Stimulated activated naive CD4-positive, alpha-beta T cell treated with Interleukin-2 at 50 U/mL for 16 hours (primary cell): ENCODE measurements around the gene SLC26A4.

Experiments used
- DNase-seq: peaks from one replicate; lab custom pipeline; 2025; lab: John Stamatoyannopoulos, UW

Gene SLC26A4

DNA sequence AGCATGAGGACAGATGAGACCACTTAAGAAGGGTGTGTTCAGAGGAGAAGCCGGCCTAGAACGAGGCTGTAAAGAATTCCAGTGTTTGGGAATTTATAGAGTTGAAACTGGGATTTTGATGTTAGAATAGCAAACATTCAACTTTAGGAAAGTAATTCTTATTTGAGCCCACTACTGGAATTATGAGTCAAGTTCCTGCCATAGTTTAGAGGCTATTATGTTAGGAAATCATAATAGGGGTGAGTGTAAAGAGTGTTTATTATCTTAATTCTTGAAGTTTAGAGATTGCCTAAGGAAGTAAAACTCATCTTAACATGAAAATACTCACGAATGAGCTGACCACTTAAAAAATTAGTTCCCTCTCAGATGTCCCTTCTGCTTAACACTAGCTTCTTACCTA lies 85.4 kb downstream of the SLC26A4 start:
- DNase-seq, result no peak

DNA sequence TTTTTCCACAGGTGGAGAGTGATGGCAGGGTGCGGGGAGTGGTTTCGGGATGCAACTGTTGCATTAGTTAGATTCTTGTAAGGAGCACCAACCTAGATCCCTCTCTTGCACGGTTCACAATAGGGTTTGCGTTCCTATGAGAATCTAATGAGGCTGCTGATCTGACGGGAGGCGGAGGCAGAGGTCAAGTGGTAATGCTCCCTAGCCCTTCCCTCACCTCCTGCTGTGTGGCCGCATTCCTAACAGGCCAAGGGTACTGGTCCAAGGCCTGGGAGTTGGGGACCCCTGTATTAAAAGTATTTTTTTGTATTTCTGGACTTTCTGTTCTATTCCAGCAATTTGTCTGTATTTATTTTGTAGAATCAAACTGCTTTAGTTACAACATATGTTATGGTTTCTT lies 90.5 kb downstream of the SLC26A4 start:
- DNase-seq, result no peak

DNA sequence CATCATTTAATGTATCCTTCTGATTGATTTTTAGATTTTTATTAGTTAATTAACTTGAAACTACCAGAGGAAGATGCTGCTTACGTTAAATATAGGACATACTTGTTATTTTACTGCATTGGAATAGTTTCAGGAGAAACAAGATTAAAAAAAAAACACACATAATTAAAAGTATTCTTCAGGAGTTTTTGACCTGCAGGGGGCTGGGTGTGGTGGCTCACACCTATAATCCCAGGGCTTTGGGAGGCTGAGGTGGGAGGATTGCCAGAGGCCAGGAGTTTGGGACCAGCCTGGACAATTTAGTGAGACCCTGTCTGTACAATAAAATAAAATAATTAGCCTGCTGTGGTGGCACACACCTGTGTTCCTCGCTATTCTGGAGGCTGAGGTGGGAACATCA lies 94.0 kb downstream of the SLC26A4 start:
- no peak for DNase-seq

DNA sequence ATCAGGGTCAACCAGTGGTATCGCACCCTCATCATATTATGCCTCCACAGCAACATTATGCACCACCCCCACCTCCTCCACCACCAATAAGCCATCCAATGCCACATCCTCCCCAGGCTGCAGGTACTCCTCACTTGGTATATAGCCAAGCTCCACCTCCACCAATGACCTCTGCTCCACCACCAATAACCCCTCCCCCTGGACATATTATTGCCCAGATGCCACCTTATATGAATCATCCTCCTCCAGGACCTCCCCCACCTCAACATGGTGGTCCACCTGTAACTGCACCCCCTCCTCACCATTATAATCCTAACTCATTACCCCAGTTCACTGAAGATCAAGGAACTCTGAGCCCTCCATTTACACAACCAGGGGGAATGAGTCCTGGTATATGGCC lies 98.0 kb downstream of the SLC26A4 start:
- no peak for DNase-seq

GRCh38 chr7:107767391-107767790 lies 106.8 kb downstream of the SLC26A4 start:
- no peak for DNase-seq
